H54 (cell line): ENCODE results near the gene RTN4RL2.
"Not testable (repeated sequence)": the region's sequence is repeated elsewhere in the genome, so short reads cannot be mapped to it uniquely, and the experiment has no call there.

Experiments used
- DNase-seq: peaks from one replicate; pipeline ENCODE4 v3.0.0; 2011; ENCODE audit warnings: low spot score, mixed read lengths; ENCODE audit not compliant: insufficient read length
- FAIRE-seq: peaks from 3 replicates; lab custom pipeline; 2011; peaks lifted over from hg19 to GRCh38; lab: Jason Lieb, UNC
- POLR2A ChIP-seq: IDR thresholded peaks from 2 replicates; pipeline ENCODE4 v1.6.1; 2011; ENCODE audit warnings: low read depth, mild to moderate bottlenecking, low read length

The RTN4RL2 gene

GRCh38 chr11:57440744-57441414 is 19.4 kb upstream of the RTN4RL2 start:
- FAIRE-seq (no peak), DNase-seq (no peak)
- TF ChIP-seq POLR2A = no peak

- peak; percentile 73 for FAIRE-seq
Measured at GRCh38 chr11:57444362-57445121, 15.8 kb upstream of the RTN4RL2 start.

GRCh38 chr11:57445122-57445394 is 15.3 kb upstream of the RTN4RL2 start:
- not testable (repeated sequence) for DNase-seq, FAIRE-seq

More at GRCh38 chr11:57444362-57445121, 15.8 kb upstream of the RTN4RL2 start:
- DNase-seq = no peak
- no peak for TF ChIP-seq POLR2A

- no peak for FAIRE-seq
- no peak for TF ChIP-seq POLR2A
Measured at GRCh38 chr11:57446055-57446454, 14.3 kb upstream of the RTN4RL2 start.

GRCh38 chr11:57453543-57454177 is 6.7 kb upstream of the RTN4RL2 start:
- DNase-seq (no peak), FAIRE-seq (no peak)
- no peak for TF ChIP-seq POLR2A

More at GRCh38 chr11:57446055-57446454, 14.3 kb upstream of the RTN4RL2 start:
- no peak for DNase-seq

GRCh38 chr11:57456960-57457642 is 3.2 kb upstream of the RTN4RL2 start:
- FAIRE-seq (no peak), DNase-seq (peak; percentile 91)
- no peak for TF ChIP-seq POLR2A

- DNase-seq (no peak), FAIRE-seq (no peak)
- no peak for TF ChIP-seq POLR2A
Measured at GRCh38 chr11:57457643-57458023, 2.7 kb upstream of the RTN4RL2 start.

GRCh38 chr11:57458060-57458409 is 2.3 kb upstream of the RTN4RL2 start:
- DNase-seq = no peak
- TF ChIP-seq POLR2A = no peak
- no peak for FAIRE-seq

- no peak for TF ChIP-seq POLR2A
- DNase-seq (no peak), FAIRE-seq (no peak)
Measured at GRCh38 chr11:57458410-57459163, 1.7 kb upstream of the RTN4RL2 start.

GRCh38 chr11:57459164-57460021 is 935 bp upstream of the RTN4RL2 start:
- TF ChIP-seq POLR2A = no peak
- no peak for DNase-seq
- FAIRE-seq = no peak

- DNase-seq = no peak
- no peak for TF ChIP-seq POLR2A
- no peak for FAIRE-seq
Measured at GRCh38 chr11:57460758-57461749, 726 bp downstream of the RTN4RL2 start.

- no peak for DNase-seq
- FAIRE-seq = no peak
Measured at GRCh38 chr11:57461841-57462489, 1.6 kb downstream of the RTN4RL2 start.

More at GRCh38 chr11:57461841-57462489, 1.6 kb downstream of the RTN4RL2 start:
- TF ChIP-seq POLR2A = no peak
